ENCODE measurements around the gene HOXA6.

Gene HOXA6

DNA sequence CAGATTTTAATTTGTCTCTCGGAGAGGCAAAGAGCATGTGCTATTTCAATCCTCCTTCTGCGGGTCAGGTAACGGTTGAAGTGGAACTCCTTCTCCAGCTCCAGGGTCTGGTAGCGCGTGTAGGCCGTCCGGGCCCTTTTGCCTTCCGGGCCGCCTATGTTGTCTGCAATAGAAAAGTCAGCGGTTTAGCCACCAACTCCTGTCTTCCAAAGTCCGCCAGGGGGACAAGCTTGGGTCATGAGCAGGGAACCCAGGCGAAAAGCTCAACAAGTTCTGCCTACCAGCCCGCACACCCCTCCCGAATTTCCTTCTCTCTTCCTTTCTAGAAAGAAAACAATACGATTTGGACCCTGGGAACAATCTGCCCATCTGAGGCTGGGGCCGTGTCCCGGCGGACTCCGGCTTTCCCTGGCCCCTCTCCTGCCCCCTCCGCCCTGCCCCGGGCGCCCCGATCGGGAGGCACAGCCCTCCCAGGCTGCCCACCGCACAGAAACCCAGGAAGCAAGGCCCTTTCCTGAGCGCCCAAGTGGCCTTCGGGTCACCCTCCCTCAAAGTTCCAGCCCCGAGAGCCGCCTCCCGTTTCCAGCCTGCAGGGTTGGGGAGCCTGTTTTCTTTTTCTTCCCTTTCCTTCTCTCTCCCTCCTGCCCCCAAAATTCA lies 5.5 kb downstream of the HOXA6 start:
- TF ChIP-seq, protein P1, sequence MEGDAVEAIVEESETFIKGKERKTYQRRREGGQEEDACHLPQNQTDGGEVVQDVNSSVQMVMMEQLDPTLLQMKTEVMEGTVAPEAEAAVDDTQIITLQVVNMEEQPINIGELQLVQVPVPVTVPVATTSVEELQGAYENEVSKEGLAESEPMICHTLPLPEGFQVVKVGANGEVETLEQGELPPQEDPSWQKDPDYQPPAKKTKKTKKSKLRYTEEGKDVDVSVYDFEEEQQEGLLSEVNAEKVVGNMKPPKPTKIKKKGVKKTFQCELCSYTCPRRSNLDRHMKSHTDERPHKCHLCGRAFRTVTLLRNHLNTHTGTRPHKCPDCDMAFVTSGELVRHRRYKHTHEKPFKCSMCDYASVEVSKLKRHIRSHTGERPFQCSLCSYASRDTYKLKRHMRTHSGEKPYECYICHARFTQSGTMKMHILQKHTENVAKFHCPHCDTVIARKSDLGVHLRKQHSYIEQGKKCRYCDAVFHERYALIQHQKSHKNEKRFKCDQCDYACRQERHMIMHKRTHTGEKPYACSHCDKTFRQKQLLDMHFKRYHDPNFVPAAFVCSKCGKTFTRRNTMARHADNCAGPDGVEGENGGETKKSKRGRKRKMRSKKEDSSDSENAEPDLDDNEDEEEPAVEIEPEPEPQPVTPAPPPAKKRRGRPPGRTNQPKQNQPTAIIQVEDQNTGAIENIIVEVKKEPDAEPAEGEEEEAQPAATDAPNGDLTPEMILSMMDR (conservative IDR thresholded peaks at IDR 0.05; ENCODE audit: low read depth, low read length): no peak
- Histone ChIP-seq H3K27me3 (ENCODE audit: insufficient read depth, low read depth) (no peaks in the 10 kb centered on the region), H3K4me1 (ENCODE audit: low read depth, poor library complexity, severe bottlenecking) (no peaks in the 10 kb centered on the region), H4K20me1 (ENCODE audit: insufficient read depth) (no peaks in the 10 kb centered on the region), H3K4me3 (IDR thresholded peaks at IDR 0.05; ENCODE audit: insufficient read depth, low read depth, low read length) (no peak overlapping the region), H3K9ac (no peak overlapping the region), H3K27ac (no peak overlapping the region), H2AFZ (ENCODE audit: low read depth) (no peak overlapping the region), H3K79me2 (ENCODE audit: insufficient read depth, low read depth) (no peaks in the 10 kb centered on the region), H3K36me3 (ENCODE audit: insufficient read depth) (no peaks in the 10 kb centered on the region), H3K4me2 (peak overlapping the region; percentile 34; the same call in 1 of the 2 replicates)

DNA sequence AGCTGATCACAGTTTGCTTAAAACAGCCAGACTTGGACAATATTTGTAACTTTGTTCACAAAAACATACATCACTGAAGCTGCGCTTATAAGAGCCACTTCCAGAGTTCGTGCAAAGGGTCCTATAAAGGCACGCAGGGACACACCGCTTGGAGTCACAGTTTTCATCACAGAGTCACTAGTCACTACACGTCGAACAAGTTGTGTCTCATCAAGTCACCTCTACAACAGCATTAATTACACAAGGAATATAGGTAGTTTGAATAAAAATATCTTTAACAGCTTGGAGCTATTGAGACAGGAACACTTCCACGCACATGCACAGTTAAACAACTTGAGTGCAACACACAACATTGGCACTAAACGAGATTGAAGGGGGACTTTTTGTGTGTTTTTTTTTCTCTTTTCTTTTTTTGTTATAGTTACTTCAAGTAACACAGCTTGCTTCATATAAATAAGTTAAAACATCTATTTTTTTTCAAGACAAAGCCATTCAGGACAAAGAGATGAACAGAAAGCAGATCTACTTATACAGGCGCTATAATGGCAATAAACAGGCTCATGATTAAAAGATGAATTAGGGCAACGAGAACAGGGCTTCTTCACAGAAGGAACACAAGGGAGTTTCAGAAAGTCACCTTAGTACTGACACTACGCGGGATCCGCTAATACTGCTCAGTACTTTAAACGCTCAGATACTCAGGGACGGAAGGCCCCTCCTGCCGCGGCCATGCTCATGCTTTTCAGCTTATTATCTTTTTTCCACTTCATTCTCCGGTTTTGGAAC lies 6.2 kb downstream of the HOXA6 start:
- no peaks in the 10 kb centered on the region for H3K4me1 ChIP-seq (ENCODE audit: low read depth, poor library complexity, severe bottlenecking)
- no peaks in the 10 kb centered on the region for H3K27me3 ChIP-seq (ENCODE audit: insufficient read depth, low read depth)

DNA sequence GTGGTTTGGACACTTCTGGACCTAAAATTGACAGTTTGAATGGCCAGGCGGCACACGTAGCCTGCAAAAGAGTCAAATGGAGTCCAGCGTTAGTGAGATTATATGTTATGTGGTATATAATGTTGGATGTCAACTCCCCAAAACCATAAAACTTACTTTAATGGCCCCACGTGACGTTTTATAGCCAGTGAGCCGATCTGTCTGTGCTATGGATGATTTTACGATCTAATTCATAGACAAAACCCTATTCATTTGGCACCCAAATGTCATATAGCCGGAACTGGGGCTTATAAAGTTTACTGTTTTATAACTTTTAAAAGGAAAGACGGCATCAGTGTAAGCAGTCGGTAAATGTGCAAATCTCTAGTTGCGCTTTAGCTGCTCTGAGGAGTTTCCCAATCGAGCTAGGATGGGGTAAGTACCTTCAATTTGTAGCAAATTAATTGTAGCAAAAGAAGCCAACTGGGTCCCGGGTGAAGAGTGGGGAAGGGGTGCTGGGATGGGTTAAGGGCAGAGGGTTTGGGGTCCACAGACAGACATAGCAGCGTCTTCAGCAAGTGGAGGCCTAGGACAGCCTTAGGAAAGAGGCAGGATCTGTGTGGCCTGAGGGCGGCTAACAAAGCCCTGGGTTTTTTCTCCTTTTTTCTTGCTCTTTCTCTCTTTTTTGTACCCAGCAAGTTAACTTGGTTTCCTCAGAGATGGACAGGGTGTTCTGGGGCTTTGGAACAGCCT lies 7.3 kb downstream of the HOXA6 start:
- no peak overlapping the region for H2AFZ ChIP-seq (ENCODE audit: low read depth)
- TF ChIP-seq, protein P1 (conservative IDR thresholded peaks at IDR 0.05; ENCODE audit: low read depth, low read length): no peak
- H3K4me2 ChIP-seq: no peak overlapping the region
- H3K27ac ChIP-seq: no peak overlapping the region
- no peaks in the 10 kb centered on the region for H4K20me1 ChIP-seq (ENCODE audit: insufficient read depth)
- no peak overlapping the region for H3K9ac ChIP-seq
- no peaks in the 10 kb centered on the region for H3K79me2 ChIP-seq (ENCODE audit: insufficient read depth, low read depth)
- H3K4me3 ChIP-seq (IDR thresholded peaks at IDR 0.05; ENCODE audit: insufficient read depth, low read depth, low read length): no peak overlapping the region
- no peaks in the 10 kb centered on the region for H3K27me3 ChIP-seq (ENCODE audit: insufficient read depth, low read depth)
- H3K36me3 ChIP-seq (ENCODE audit: insufficient read depth): no peaks in the 10 kb centered on the region
- H3K4me1 ChIP-seq (ENCODE audit: low read depth, poor library complexity, severe bottlenecking): peaks cover 5% of the 10 kb centered on the region

More for the DNA sequence above, 6.2 kb downstream of the HOXA6 start:
- no peak overlapping the region for H3K4me3 ChIP-seq (IDR thresholded peaks at IDR 0.05; ENCODE audit: insufficient read depth, low read depth, low read length)
- no peaks in the 10 kb centered on the region for H3K79me2 ChIP-seq (ENCODE audit: insufficient read depth, low read depth)
- no peak overlapping the region for H3K9ac ChIP-seq
- H3K36me3 ChIP-seq (ENCODE audit: insufficient read depth): no peaks in the 10 kb centered on the region
- TF ChIP-seq, protein P1 (conservative IDR thresholded peaks at IDR 0.05; ENCODE audit: low read depth, low read length): no peak
- no peak overlapping the region for H3K4me2 ChIP-seq
- no peak overlapping the region for H2AFZ ChIP-seq (ENCODE audit: low read depth)
- H4K20me1 ChIP-seq (ENCODE audit: insufficient read depth): no peaks in the 10 kb centered on the region
- no peak overlapping the region for H3K27ac ChIP-seq

DNA sequence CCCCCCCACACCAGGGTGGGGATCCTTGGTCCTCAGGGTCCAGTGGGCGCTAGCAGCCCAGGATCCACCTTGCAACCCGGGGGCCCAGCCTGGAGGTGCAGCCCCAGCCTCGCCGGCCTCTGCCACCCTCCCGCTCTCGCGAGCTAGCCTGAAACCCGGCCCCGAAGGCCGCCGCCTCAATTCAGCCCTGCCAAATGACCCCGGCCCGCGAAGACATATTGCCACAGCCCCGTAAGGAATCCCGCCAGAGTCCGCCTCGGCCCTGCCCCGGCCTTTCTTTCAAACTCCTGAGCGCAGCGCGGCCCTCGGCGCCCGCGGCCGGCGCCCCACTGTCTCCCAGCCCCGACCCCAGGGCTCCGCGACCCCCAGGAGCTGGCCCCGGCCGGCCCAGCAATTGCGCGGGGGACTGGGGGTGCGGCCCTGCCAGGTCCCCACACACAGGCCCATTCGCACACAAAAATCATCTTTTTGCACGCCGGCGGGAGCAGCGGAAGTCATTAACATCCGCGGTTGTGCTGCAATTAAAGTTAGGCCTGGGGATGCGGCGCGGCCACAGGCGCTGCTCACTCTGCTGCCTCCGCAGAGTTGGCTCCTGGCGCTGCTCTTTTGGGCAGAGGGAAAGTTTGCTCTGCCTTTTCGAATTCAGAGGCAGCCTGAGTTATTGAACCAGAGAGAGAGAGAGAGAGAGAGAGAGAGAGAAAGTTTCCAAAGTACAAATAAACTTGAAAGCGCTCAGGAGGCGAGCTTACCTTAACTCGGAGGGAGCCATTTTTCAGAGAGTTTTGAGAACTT lies 8.0 kb downstream of the HOXA6 start:
- Histone ChIP-seq H3K4me2 (no peak overlapping the region), H3K36me3 (ENCODE audit: insufficient read depth) (no peaks in the 10 kb centered on the region), H3K27ac (no peak overlapping the region), H2AFZ (ENCODE audit: low read depth) (no peak overlapping the region), H3K79me2 (ENCODE audit: insufficient read depth, low read depth) (no peaks in the 10 kb centered on the region), H3K9ac (no peak overlapping the region), H3K4me1 (ENCODE audit: low read depth, poor library complexity, severe bottlenecking) (peaks cover 12% of the 10 kb centered on the region), H3K4me3 (IDR thresholded peaks at IDR 0.05; ENCODE audit: insufficient read depth, low read depth, low read length) (no peak overlapping the region), H4K20me1 (ENCODE audit: insufficient read depth) (no peaks in the 10 kb centered on the region), H3K27me3 (ENCODE audit: insufficient read depth, low read depth) (no peaks in the 10 kb centered on the region)
- TF ChIP-seq, protein P1 (conservative IDR thresholded peaks at IDR 0.05; ENCODE audit: low read depth, low read length): no peak
